Coronary artery (tissue), 2 donors: Measurements from ENCODE around the gene MARCHF3.

ENCODE experiments used
- DNase-seq: peaks from one replicate; pipeline ENCODE4 v3.0.0-alpha.2; 2017; ENCODE audit warnings: low spot score
- H3K27ac ChIP-seq, 2 donors: fragments of 200-600 bp; sonication (generic); one replicate each; pipeline ENCODE4 v1.5.1; 2016 to 2019
- H3K4me3 ChIP-seq: fragments of 200-600 bp; sonication (generic); 2 replicates; pipeline ENCODE4 v1.5.1; 2016; ENCODE audit warnings: mild to moderate bottlenecking, moderate library complexity
- TF ChIP-seq, protein P1 (sequence below): fragments of 200-600 bp; sonication (generic); IDR thresholded peaks from one replicate; pipeline ENCODE4 v1.5.1; 2019; ENCODE audit warnings: antibody characterized with exemption

Gene MARCHF3

DNA sequence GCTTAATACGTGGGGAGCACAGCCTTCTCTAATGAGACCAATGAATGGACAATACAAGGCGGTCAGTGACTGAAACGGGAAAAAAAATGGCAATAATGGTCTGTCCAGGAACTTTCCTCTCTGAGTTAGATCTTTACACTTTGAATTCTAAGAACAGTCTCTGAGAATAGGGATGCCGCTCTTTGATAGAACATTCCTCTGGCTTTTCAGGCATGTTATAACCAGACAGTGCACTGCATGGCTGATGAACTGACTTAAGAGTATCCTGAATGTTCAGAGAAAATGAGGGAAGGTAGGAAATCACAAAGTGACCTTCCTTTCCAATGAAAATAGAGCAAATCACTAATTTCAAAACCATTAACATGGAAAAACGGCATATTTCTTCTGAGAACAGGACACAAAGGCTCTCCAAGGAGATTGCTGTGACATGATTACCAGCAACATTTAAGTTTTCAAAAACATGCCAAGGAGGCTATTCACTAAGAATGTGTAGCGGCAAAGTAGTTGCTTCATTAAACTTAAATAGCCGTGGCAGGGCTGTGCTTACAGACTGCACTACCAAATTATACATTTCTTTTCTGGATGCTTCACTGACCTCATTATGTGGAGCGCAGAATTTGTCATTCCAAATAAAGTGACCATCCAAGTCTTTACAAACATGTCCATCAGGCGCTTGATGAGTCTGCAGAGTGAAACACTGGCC is 105.9 kb downstream of the MARCHF3 start:
- TF ChIP-seq, protein P1, sequence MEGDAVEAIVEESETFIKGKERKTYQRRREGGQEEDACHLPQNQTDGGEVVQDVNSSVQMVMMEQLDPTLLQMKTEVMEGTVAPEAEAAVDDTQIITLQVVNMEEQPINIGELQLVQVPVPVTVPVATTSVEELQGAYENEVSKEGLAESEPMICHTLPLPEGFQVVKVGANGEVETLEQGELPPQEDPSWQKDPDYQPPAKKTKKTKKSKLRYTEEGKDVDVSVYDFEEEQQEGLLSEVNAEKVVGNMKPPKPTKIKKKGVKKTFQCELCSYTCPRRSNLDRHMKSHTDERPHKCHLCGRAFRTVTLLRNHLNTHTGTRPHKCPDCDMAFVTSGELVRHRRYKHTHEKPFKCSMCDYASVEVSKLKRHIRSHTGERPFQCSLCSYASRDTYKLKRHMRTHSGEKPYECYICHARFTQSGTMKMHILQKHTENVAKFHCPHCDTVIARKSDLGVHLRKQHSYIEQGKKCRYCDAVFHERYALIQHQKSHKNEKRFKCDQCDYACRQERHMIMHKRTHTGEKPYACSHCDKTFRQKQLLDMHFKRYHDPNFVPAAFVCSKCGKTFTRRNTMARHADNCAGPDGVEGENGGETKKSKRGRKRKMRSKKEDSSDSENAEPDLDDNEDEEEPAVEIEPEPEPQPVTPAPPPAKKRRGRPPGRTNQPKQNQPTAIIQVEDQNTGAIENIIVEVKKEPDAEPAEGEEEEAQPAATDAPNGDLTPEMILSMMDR = no peak
- no peak overlapping the region for H3K4me3 ChIP-seq
- no peak overlapping the region for H3K27ac ChIP-seq
- no peak for DNase-seq

DNA sequence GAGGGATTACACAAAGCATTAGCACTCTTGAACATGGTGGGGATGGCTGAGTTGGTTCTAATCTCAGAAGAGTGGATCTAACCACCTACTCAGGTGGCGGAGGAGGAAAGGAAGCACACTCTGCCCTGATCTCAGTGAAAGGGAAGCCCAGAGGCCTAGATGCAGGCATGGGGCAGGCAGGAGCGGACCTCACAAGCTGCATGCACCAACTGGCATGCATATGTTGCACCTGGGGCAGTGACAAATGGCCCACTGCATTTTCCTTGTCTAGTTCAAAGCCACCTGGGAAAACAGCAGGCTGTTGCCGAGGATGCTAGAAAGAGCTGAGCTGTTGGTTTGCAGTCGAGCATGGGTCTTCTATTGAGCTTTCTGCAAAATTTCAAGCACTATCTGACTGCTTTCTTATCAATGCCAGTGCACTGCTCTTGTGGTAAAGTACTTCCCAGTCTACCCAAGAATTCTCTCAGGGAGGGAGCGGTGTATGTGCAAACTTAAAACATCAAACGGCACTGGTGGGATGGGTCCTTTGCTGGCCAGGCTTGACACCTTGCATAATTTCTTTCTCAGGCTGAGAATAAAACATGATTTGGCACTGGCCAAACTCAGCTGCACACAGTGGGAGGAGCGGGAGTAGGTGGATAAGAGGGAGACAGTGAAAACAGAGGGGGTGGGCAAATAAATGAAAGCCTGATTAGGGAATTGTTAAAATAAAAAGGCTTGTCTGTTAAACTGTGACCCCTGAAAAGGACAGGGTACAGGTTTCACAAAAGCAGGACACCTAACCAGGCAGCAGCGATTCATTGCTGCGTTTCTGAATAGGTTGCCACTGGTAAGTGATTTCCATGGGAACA is 108.9 kb downstream of the MARCHF3 start:
- no peak overlapping the region for H3K27ac ChIP-seq
- no peak overlapping the region for H3K4me3 ChIP-seq
- no peak for DNase-seq
- TF ChIP-seq, protein P1 = no peak

DNA sequence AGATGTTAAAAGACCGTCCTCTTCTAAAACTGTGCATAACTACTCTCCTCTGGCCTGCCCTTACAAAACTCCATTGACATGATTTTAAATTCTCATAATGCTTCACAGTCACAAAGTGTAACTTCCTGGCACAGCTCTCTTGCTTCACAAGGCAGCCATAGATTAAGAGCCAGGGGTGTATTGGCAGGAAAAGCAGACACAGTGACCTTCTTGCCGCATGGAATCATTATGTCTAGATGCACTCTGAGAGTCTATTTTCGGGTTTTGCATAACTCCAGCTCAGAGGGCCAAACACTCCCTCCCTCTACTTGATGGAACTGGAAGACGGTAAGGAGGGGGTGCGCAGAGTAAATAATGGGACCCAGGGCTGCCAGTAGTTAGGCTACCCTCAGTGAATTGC is 110.1 kb downstream of the MARCHF3 start:
- TF ChIP-seq, protein P1 = no peak
- DNase-seq = no peak
- H3K4me3 ChIP-seq = no peak overlapping the region
- peak overlapping the region in 1 of 2 donors; percentile 37 for H3K27ac ChIP-seq

DNA sequence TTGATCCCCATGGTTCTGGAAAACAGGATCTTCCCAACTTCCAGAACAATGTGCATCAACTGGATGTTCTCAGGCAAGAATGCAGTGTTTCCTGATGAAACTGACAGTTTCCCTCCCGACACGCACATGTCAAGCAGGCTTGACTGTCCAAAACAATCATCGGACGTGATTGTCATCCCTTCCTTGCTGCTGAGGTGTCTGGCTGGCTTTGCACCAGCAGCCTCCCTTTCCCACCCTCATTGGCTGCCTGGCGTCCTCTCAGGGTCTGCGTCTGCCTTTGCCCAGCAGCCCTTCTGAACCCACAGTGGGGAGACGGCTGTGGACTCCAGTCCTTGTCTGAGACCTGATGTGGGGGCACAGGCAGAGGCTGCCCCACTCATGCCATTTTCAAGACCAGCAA is 110.8 kb downstream of the MARCHF3 start:
- H3K27ac ChIP-seq = peak overlapping the region in 1 of 2 donors; percentile 51
- H3K4me3 ChIP-seq = no peak overlapping the region
- no peak for DNase-seq
- TF ChIP-seq, protein P1 = no peak

DNA sequence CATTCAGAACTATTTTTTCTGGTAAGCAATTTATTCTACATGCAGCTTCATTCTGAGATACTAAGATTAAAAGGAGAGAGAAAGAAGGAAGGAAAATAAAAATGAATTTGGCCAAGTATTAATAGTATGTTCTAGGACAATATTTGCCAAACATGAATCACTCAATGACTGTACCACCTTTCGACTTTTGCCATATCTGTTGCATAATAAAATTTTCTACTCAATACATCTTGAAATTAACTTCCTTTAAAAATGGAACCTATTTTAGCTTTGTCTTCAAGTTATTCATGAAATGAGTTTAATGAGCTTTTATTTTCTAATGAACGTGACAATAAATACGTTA is 111.8 kb downstream of the MARCHF3 start:
- no peak for DNase-seq
- TF ChIP-seq, protein P1 = no peak
- no peak overlapping the region for H3K27ac ChIP-seq
- H3K4me3 ChIP-seq = no peak overlapping the region

DNA sequence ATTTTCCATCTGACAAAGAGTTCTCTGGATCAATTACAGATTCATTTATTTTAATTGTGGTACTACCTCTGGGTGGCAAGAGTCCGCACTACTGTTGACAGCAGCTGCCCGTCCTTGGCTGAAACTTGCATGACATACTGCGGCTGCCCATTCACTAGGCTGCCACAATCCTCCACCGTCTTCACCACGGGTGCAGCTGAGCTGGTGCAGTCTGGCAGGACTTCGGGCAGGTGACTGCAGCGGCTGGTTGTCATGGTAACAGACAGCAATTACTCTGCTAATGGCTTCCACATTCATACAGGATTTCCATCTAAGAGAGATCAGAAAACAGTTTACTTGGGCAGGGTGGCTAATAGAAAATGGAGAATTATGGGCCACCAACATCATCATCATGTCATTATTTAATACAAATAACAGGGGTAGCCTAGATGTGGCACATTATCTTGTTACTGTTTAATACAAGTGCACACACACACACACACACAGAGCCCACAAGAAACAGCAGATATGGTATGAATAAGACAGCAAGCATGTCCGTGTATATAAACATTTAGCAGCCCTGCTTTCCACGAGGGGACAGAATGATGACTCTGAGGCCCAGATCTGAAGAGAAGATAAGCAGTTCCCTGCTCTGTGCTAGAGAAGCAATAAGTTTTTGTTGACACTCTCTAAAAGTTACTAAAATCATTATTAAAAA is 112.3 kb downstream of the MARCHF3 start:
- no peak for DNase-seq
- Histone ChIP-seq H3K4me3 (no peak overlapping the region), H3K27ac (no peak overlapping the region)
- TF ChIP-seq, protein P1 = no peak
